Activated naive CD8-positive, alpha-beta T cell (primary cell): ENCODE data around the gene GNAS-AS1.
"Not testable (repeated sequence)": the region's sequence is repeated elsewhere in the genome, so short reads cannot be mapped to it uniquely, and the experiment has no call there.

ENCODE experiments used
- H3K27ac Mint-ChIP-seq: one replicate; pipeline ENCODE4 v1.8.0; 2021; ENCODE audit warnings: mixed read lengths
- H3K27me3 Mint-ChIP-seq: one replicate; pipeline ENCODE4 v1.8.0; 2021; ENCODE audit warnings: mixed read lengths
- H3K36me3 Mint-ChIP-seq: one replicate; pipeline ENCODE4 v1.8.0; 2021; ENCODE audit warnings: mixed read lengths
- H3K4me1 Mint-ChIP-seq: one replicate; pipeline ENCODE4 v1.8.0; 2021; ENCODE audit warnings: low read depth, mixed read lengths
- H3K4me3 Mint-ChIP-seq: one replicate; pipeline ENCODE4 v1.8.0; 2021; ENCODE audit warnings: mild to moderate bottlenecking, mixed read lengths
- H3K9me3 Mint-ChIP-seq: one replicate; pipeline ENCODE4 v1.8.0; 2021; ENCODE audit warnings: low read depth, mixed read lengths

GNAS-AS1 gene

GRCh38 chr20:58839474-58839874 lies 11.2 kb downstream of the GNAS-AS1 start:
- Mint-ChIP-seq H3K4me1 (peaks cover 8% of the 10 kb centered on the region), H3K36me3 (no peaks in the 10 kb centered on the region), H3K9me3 (no peaks in the 10 kb centered on the region), H3K4me3 (peak overlapping the region; percentile 58), H3K27ac (no peak overlapping the region), H3K27me3 (peaks cover 25% of the 10 kb centered on the region)

GRCh38 chr20:58838174-58838573 lies 12.5 kb downstream of the GNAS-AS1 start:
- H3K27ac Mint-ChIP-seq: no peak overlapping the region
- H3K4me1 Mint-ChIP-seq: peaks cover 8% of the 10 kb centered on the region
- H3K9me3 Mint-ChIP-seq: no peaks in the 10 kb centered on the region
- H3K4me3 Mint-ChIP-seq: no peak overlapping the region
- peaks cover 24% of the 10 kb centered on the region for H3K27me3 Mint-ChIP-seq
- H3K36me3 Mint-ChIP-seq: no peaks in the 10 kb centered on the region

DNA sequence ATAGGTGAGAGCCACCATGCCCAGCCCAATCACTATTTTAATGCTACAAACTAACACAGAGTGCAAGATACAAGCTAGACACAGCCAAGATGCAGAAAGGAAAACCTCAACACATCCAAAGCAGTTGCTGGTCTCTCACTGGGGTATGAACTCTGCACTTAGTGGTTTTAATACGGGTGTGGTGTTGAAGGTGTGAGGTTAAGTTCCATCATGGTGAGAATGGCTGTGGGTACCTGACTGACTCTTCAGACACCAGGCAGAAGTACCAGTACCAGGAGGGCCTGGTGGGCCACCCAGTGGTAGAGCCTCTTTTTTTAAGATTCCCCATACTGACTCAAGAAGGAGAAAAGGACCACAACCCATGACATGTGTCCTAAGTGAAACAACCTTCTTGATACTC lies 13.0 kb downstream of the GNAS-AS1 start:
- no peak overlapping the region for H3K4me3 Mint-ChIP-seq
- no peak overlapping the region for H3K27ac Mint-ChIP-seq
- H3K9me3 Mint-ChIP-seq: no peaks in the 10 kb centered on the region
- peaks cover 8% of the 10 kb centered on the region for H3K4me1 Mint-ChIP-seq
- no peaks in the 10 kb centered on the region for H3K36me3 Mint-ChIP-seq
- H3K27me3 Mint-ChIP-seq: peaks cover 24% of the 10 kb centered on the region

DNA sequence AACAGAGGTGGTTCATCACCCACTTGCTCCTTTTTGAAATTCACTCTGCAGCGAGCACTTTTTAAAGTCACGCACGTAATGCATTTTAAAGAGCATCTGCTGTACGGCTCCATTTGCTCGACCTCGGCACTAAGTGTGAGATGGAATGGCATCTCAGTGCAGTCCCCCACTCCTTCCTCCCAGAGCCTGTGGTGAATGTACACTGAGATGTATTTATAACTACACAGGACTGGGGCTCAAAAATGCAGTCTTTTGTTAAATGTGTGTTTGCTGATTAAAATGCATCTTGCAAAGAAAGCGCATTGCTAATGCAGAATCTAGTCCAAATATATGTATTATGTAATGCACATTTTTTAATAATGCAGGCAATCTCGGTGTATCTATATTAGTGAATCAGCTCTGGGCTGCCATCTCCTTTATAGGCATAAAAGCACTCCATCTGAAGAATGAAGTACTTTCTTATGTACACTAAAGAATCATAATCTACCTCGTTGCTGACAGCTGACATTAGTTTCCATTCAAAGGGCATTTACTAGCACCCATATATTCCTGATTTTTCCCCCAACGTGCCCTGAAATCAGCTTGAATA lies 14.0 kb downstream of the GNAS-AS1 start:
- Mint-ChIP-seq H3K36me3 (no peaks in the 10 kb centered on the region), H3K4me3 (no peak overlapping the region), H3K9me3 (no peaks in the 10 kb centered on the region), H3K27me3 (peaks cover 18% of the 10 kb centered on the region), H3K4me1 (peaks cover 6% of the 10 kb centered on the region), H3K27ac (no peak overlapping the region)

DNA sequence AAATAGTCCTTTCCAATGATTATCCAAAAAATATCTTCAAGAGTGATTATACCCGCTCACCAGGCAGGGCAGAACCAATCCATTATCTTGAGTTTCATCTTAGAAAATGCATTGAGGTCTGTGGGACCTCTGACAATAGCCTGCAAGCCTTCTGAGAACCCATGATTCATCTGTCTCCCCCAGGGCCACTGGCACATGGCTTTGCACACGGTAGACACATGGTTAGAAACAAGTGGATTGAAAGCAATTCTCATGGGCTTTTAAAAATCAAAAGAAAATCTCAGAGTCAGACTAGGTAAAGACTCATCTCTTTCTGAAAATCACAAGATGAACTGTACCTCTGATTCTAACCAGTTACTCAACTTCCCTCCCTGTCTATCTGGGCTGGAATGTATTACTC lies 15.5 kb downstream of the GNAS-AS1 start:
- no peaks in the 10 kb centered on the region for H3K36me3 Mint-ChIP-seq
- H3K27ac Mint-ChIP-seq: no peak overlapping the region
- H3K27me3 Mint-ChIP-seq: peaks cover 16% of the 10 kb centered on the region
- no peak overlapping the region for H3K4me3 Mint-ChIP-seq
- H3K4me1 Mint-ChIP-seq: peaks cover 5% of the 10 kb centered on the region
- no peaks in the 10 kb centered on the region for H3K9me3 Mint-ChIP-seq

DNA sequence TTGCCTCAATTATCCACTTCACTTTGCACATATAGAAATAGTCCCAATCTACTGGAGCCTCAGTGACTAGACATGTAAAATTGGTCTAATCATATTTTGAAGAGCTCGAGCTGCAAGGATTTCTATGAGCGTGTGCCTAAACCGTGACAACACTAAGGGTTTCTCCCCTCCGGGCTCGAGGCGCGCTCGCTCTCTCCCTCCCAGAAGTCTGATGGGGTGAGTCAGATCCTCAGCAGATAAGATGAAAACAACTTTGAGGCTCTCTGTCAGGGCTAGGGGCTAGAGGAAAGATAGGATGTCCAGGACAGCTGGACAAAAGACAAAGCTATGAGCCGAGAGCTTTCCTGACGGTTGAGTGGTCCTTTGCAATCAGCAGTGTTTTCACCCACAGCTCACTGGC lies 16.8 kb downstream of the GNAS-AS1 start:
- Mint-ChIP-seq H3K4me1 (no peaks in the 10 kb centered on the region), H3K27ac (no peak overlapping the region), H3K27me3 (peaks cover 14% of the 10 kb centered on the region), H3K36me3 (no peaks in the 10 kb centered on the region), H3K4me3 (no peak overlapping the region), H3K9me3 (no peaks in the 10 kb centered on the region)

GRCh38 chr20:58832457-58832856 lies 18.2 kb downstream of the GNAS-AS1 start:
- Mint-ChIP-seq H3K4me3 (no peak overlapping the region), H3K27me3 (peaks cover 11% of the 10 kb centered on the region), H3K27ac (no peak overlapping the region), H3K9me3 (no peaks in the 10 kb centered on the region), H3K36me3 (no peaks in the 10 kb centered on the region), H3K4me1 (no peaks in the 10 kb centered on the region)

- Mint-ChIP-seq H3K27ac (no peak overlapping the region), H3K27me3 (peaks cover 5% of the 10 kb centered on the region), H3K4me1 (no peaks in the 10 kb centered on the region), H3K4me3 (no peak overlapping the region), H3K36me3 (no peaks in the 10 kb centered on the region), H3K9me3 (no peaks in the 10 kb centered on the region)
These were observed 21.2 kb downstream of the GNAS-AS1 start for GRCh38 chr20:58829531-58829941.

GRCh38 chr20:58828804-58829203 lies 21.9 kb downstream of the GNAS-AS1 start:
- H3K9me3 Mint-ChIP-seq, H3K27me3 Mint-ChIP-seq, H3K36me3 Mint-ChIP-seq, H3K4me3 Mint-ChIP-seq, H3K27ac Mint-ChIP-seq, H3K4me1 Mint-ChIP-seq: not testable (repeated sequence)

DNA sequence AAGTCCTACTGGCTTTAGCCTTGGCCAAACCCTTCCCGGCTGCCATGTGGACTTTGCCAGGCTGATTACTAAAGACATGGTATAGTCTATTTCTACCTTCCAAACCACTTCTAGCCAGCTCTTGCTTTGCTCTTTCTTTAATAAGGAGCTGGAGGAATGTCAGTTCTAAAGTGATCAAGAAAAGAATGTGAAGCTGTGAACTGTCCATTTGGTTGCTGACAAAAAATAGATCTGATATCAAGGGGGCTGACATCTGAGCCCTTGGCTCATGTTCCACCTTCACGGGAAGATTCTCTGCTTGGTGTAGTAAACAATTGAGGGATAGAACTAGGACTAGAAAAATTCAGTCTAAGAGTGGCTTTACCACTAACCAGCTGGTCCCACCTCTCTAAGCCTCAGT lies 22.6 kb downstream of the GNAS-AS1 start:
- no peak overlapping the region for H3K27ac Mint-ChIP-seq
- no peak overlapping the region for H3K4me3 Mint-ChIP-seq
- no peaks in the 10 kb centered on the region for H3K4me1 Mint-ChIP-seq
- no peaks in the 10 kb centered on the region for H3K36me3 Mint-ChIP-seq
- H3K27me3 Mint-ChIP-seq: peaks cover 2% of the 10 kb centered on the region
- no peaks in the 10 kb centered on the region for H3K9me3 Mint-ChIP-seq

- H3K27me3 Mint-ChIP-seq: no peaks in the 10 kb centered on the region
- H3K36me3 Mint-ChIP-seq: peaks cover under 1% of the 10 kb centered on the region
- H3K27ac Mint-ChIP-seq: no peak overlapping the region
- no peak overlapping the region for H3K4me3 Mint-ChIP-seq
- H3K4me1 Mint-ChIP-seq: no peaks in the 10 kb centered on the region
- no peaks in the 10 kb centered on the region for H3K9me3 Mint-ChIP-seq
These were observed 24.4 kb downstream of the GNAS-AS1 start for GRCh38 chr20:58826271-58826670.

- H3K27me3 Mint-ChIP-seq: no peaks in the 10 kb centered on the region
- H3K9me3 Mint-ChIP-seq: no peaks in the 10 kb centered on the region
- peaks cover 7% of the 10 kb centered on the region for H3K36me3 Mint-ChIP-seq
- H3K4me3 Mint-ChIP-seq: no peak overlapping the region
- H3K4me1 Mint-ChIP-seq: no peaks in the 10 kb centered on the region
- no peak overlapping the region for H3K27ac Mint-ChIP-seq
These were observed 25.3 kb downstream of the GNAS-AS1 start for GRCh38 chr20:58825450-58825849.

GRCh38 chr20:58824843-58825242 lies 25.9 kb downstream of the GNAS-AS1 start:
- H3K9me3 Mint-ChIP-seq: no peaks in the 10 kb centered on the region
- H3K36me3 Mint-ChIP-seq: peaks cover 8% of the 10 kb centered on the region
- no peak overlapping the region for H3K27ac Mint-ChIP-seq
- H3K4me1 Mint-ChIP-seq: no peaks in the 10 kb centered on the region
- H3K27me3 Mint-ChIP-seq: no peaks in the 10 kb centered on the region
- H3K4me3 Mint-ChIP-seq: no peak overlapping the region

GRCh38 chr20:58822748-58823730 lies 27.7 kb downstream of the GNAS-AS1 start:
- no peak overlapping the region for H3K4me3 Mint-ChIP-seq
- H3K27me3 Mint-ChIP-seq: peaks cover 3% of the 10 kb centered on the region

DNA sequence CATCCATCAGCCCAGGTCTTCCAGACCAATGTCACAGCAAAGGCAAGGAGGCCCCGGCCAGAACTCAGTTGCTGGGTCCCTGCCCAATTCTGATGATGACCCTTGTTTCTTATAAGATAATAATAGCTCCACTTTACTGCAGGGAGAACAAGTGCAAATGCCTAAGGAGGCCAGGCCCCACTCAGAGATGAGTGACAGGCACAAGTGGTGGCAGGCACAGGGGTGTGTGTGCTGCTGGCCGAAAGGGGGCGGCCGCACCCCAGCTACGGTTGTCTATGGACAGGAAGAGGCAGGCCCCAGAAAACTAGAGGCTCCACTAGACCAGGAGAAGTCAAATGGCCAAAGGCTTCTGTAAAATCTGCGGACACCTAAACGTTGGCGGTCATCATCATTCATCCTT lies 28.6 kb downstream of the GNAS-AS1 start:
- H3K9me3 Mint-ChIP-seq: no peaks in the 10 kb centered on the region
- no peak overlapping the region for H3K4me3 Mint-ChIP-seq
- peaks cover 12% of the 10 kb centered on the region for H3K4me1 Mint-ChIP-seq
- H3K36me3 Mint-ChIP-seq: peaks cover 12% of the 10 kb centered on the region
- no peak overlapping the region for H3K27ac Mint-ChIP-seq
- H3K27me3 Mint-ChIP-seq: peaks cover 3% of the 10 kb centered on the region

More at GRCh38 chr20:58822748-58823730, 27.7 kb downstream of the GNAS-AS1 start:
- Mint-ChIP-seq H3K27ac (no peak overlapping the region), H3K36me3 (peaks cover 12% of the 10 kb centered on the region), H3K9me3 (no peaks in the 10 kb centered on the region), H3K4me1 (peaks cover 12% of the 10 kb centered on the region)
